Measurements from ENCODE around the gene GPR4. TPM values are rescaled to one million over a fixed set of nuclear protein-coding genes. Genes with fewer than 3 reads are reported as not detected.
A peak's percentile ranks its signal among the peaks of the same experiment; 100 is the strongest.
"Not testable (repeated sequence)": the region's sequence is repeated elsewhere in the genome, so short reads cannot be mapped to it uniquely, and the experiment has no call there.

GPR4 gene
- total RNA-seq, 2 donors from 2014 or later, result 5.1 to 11.1 TPM

DNA sequence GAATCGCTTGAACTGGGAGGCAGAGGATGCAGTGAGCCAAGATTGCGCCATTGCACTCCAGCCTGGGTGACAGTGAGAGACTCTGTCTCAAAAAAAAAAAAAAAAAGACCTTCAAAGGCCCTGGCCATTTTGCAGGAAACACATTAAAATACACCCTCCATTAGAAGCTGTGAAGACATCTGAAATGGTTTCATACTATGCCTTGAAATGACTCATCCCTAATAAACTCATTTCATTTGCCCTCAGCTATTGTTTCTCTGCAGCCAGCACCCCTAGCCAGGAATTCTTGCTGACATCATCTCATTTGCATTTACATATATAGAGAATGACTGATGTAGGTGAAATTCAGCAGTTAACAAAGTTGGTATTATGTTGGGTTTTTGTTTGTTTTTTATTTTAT is 28.5 kb upstream of the GPR4 start:
- intact Hi-C loops (cut with DNase I), result no loop called here
- DNase-seq (ENCODE audit: low spot score), result no peak

DNA sequence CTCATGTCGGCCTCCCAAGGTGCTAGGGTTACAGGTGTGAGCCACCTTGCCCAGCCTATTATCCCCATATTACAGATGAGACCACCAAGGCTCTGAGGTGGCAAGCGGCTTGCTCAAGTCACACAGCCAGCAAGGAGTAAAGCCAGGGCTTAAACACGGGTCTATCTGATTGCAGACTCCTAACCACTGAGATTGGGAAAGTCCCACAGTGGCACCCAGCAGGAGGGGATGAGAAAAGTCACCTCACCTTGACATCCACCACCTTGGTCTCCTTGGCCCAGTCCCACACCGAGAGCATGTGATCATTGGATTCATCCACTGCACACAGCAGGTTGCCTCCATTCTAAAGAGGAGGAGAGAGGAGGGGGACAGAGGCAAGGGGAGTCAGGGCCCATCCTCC is 27.7 kb upstream of the GPR4 start:
- intact Hi-C loops (cut with DNase I), result no loop called here
- no peak for DNase-seq (ENCODE audit: low spot score)

DNA sequence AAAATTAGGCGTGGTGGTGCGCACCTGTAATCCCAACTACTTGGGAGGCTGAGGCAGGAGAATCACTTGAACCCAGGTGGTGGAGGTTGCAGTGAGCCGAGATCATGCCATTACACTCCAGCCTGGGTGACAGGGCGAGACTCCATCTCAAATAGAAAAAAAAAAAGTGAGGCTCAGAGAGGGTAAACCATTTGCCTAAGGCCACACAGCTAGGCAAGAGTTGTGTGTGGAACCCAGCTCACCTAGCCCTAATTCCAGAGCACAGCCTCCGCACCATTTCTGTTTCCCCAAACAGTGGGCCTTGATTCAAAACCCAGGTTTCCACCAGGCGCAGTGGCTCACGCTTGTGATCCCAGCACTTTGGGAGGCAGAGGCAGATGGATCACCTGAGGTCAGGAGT is 26.2 kb upstream of the GPR4 start:
- intact Hi-C loops (cut with DNase I); DNase-seq (ENCODE audit: low spot score): not testable (repeated sequence)

DNA sequence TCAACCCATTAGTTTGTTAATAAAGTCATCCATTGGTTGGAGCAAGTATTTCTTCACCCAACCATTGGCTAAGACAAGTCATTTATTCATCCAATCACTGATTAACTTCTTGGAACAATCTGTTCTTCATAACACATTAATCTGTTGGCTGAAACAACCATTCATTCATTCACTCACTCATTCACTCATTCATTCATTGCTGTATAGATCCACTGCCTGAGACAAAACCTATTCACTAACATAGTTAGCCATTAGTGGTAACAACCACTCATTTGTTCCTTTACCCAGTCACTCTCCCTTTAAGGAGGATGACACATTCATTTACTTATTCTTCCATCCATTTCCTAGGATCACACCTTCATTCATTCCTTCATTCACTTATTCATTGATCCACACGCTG is 22.0 kb upstream of the GPR4 start:
- no peak for DNase-seq (ENCODE audit: low spot score)
- intact Hi-C loops (cut with DNase I), result no loop called here

DNA sequence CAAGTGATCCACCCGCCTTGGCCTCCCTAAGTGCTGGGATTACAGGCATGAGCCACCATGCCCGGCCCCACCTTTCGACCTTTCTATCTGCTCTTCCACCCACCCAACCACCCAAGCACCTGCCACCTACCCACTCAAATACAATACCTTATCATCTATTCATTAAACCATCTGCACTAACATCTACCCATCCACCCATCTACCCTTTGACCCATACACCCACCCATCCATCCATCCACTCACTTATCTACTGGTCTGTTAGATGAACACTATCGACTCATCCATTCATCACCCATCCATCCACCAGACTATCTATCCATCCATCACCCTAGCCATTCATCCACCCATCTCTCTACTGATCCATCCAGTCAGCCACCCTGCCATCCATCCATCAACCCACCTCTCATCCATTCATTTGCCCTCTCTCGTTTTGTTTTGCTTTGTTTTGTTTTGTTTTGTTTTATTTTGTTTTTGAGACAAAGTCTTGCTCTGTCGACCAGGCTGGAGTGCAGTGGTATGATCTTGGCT is 20.0 kb upstream of the GPR4 start:
- intact Hi-C loops (cut with DNase I), result no loop called here
- no peak for DNase-seq (ENCODE audit: low spot score)

DNA sequence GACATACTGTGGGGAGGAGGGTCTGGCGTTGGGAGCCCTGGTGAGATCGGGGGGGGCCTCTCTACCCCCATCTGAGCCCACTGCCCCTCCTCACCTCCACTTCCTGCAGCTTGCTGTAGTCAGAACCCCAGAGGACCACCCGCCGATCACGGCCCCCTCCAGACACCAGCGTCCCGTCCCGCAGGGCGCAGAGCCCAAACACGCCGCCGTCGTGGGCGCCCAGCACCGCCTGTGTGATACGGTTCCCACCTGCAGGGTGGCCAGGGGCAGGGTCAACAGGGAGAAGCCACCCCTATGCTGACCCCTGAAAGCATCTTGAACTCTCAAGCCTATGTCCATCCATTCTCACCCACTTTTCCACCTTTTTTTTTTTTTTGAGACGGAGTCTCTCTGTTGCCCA is 19.4 kb upstream of the GPR4 start:
- DNase-seq (ENCODE audit: low spot score), result no peak
- intact Hi-C loops (cut with DNase I), result no loop called here

DNA sequence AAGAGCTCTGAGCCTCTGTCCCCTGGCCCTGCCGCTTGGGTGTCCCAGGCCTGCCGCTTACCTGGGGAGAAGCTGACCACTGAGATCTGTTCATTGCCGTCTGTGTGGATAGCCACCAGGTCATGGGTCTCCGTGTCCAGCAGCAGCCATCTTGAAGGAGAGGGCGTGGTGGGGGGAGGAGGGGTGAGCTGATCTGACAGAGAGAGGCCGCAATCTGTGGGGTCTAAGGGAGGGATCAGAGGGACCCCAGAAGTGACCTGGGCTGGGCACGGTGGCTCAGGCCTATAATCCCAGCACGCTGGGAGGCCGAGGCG is 14.6 kb upstream of the GPR4 start:
- intact Hi-C loops (cut with DNase I), result no loop called here
- DNase-seq (ENCODE audit: low spot score), result no peak

DNA sequence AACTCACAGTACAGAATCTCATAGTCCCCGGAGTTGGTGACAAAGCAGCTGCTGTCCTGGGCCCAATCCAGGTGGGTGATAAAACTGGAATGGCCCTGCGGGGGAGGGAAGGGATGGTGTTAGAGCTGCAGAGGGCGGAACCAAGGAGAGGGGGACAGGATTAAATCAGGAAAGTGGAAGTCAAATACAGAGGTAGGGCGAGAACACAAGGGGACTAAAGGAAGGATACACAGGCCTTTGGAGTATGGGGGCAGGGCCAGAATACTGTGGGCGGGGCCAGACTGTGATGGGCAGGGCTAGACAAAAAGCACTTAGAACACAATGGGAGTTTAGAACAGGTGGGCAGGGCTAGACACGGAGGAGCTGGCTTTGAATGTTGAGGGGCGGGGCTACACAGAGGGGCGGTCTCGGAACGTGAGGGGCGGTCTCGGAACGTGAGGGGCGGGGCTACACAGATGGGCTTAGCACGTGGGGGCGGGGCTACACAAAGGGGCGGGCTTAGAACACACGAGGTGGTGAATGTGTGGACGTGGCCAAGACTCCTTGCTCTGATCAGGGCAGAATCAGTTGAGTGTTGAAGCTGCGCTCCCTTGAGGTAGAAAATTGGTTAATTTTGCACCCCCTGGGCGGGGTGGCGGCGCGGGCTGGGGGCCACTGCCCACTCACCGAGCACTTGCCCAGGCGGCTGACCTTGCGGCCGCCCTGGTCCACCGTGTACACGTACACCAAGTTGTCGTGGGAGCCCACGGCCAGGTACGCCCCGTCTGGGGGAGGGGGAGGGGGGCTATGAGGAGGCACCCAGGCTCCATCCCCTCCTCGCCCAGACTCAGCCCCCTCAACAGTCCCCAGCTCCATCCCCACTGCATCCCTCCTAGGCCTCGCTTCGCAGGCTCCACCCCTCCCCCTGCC is 14.0 kb upstream of the GPR4 start:
- DNase-seq (ENCODE audit: low spot score), result peak; percentile 91
- intact Hi-C loops (cut with DNase I), result no loop called here

DNA sequence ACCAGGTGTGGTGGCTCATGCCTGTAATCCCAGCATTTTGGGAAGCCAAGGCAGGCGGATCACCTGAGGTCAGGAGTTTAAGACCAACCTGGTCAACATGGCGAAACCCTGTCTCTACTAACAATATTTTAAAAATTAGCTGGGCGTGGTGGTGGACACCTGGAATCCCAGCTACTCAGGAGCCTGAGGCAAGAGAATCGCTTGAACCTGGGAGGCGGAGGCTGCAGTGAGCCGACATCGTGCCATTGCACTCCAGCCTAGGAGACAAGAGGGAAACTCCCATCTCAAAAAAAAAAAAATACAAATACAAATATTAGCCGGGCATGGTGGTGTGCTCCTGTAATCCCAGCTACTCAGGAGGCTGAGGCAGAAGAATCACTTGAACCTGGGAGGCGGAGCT is 13.0 kb upstream of the GPR4 start:
- DNase-seq (ENCODE audit: low spot score); intact Hi-C loops (cut with DNase I): not testable (repeated sequence)

DNA sequence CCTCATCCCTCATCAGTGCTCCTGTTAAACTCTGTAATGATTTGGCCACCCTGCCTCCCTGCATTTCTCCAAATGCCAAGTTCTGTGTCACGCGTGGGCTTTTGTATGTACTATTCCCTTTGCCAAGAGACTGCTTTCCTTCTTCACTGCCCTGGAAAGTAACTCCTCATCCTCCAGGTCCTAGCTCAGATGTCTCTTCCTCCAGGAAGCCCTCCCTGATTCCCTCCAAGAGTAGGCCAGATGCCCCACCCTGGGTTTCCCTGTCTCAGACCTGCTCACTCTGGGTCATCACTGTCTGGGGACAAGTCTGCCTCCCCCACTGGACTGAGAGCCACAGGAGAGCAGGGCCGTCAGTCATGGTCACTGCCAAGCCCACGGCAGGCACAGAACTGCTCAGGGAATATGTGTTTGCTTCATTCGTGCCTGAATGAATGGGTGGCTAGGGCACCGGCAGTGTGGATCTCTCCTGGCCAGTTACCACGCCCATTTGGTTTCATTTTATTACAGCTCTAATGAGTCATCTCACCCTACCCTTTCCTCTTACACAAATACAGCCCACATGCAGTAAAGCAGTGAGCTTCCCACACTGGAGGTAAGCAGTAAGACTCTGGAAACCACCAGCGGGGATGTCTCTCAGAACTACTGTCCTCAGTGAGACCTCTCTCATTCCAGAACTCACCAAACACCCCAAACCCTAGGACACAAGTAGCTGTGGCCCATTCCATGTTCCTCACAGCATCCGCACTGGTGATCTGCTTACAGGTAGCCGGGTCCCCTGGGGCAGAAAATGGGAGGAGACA is 12.1 kb upstream of the GPR4 start:
- intact Hi-C loops (cut with DNase I), result no loop called here
- no peak for DNase-seq (ENCODE audit: low spot score)

DNA sequence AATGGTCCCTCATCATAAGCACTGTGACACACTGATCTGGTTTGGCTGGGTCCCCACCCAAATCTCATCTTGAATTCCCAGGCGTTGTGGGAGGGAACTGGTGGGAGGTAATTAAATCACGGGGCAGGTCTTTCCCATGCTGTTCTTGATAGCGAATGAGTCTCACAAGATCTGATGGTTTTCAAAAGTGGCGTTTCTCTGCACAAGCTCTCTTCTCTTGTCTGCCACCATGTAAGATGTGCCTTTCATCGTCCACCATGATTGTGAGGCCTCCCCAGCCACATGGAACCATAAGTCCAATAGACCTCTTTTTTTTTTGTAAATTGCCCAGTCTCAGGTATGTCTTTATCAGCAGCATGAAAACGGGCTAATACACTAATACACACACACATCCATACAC is 6.9 kb upstream of the GPR4 start:
- intact Hi-C loops (cut with DNase I), result no loop called here
- DNase-seq (ENCODE audit: low spot score), result no peak

DNA sequence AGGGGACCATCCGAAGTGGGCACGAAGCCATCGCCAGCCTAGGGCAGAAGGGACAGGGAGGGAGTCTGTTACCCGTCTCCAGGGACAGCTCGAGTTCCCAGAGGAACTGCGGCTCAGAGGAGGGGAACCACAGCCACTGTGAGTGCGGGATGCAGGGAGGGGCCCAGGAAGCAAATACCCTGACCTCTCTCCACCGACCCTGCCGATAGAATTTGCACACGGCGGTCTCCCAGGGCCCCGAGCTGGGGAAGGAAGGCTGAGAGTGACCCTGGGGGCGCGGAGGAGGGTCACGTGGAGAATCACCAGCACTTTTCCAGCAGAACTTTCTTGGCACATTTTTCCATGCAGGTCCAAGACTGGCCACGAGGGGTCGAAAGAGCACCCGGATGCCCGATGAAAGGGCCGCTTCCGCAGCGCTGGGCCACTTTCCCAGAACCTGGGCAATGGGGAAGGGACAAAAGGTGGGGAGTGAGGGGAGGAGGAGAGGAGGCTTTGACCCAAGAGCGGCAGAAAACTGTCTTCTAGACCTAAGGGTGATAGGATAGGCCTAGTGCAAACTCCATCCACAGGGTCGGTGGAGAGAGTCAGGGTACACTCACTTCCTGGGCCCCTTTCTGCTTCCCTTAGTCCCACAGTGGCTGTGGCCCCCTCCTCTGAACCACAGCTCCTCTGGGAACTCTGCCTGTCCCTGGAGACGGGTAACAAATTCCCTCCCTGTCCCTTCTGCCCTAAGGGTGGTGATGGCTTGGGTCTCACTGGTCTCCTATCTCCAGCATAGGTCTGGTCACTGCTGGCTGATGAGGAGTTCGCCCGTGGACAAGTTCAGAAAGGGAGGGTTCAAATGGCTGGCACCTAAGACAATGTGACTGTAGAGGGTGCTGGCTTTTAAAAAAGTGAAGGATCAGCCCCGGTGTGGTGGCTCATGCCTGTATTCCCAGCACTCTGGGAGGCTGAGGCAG is 5.3 kb upstream of the GPR4 start:
- intact Hi-C loops (cut with DNase I), result loop anchor here in 1 of 2 donors (2.0 kb wide), 1 partner anchor 35 kb away; no protein-coding TSS in a partner anchor
- peak; percentile 92 for DNase-seq (ENCODE audit: low spot score)

DNA sequence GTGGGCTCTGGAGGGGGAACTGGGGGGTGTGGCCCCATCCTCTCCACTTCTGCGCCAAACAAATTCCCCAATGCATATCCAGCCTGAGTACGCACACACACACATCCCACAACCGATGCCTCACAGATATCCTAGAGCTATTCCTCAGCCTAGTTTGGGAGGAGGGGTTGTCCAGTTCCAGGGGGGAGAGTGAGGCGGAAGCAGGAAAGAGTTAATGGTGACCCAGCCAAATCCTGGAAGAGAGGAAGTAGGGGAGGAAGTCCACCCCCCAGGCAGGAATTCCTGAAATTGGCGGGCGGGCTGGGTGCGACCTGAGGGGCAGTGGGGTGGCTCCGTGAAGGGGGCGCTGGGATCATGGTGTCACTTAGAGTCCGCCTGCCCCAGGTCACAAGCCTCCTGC is 897 bp downstream of the GPR4 start:
- no peak for DNase-seq (ENCODE audit: low spot score)
- intact Hi-C loops (cut with DNase I), result no loop called here

DNA sequence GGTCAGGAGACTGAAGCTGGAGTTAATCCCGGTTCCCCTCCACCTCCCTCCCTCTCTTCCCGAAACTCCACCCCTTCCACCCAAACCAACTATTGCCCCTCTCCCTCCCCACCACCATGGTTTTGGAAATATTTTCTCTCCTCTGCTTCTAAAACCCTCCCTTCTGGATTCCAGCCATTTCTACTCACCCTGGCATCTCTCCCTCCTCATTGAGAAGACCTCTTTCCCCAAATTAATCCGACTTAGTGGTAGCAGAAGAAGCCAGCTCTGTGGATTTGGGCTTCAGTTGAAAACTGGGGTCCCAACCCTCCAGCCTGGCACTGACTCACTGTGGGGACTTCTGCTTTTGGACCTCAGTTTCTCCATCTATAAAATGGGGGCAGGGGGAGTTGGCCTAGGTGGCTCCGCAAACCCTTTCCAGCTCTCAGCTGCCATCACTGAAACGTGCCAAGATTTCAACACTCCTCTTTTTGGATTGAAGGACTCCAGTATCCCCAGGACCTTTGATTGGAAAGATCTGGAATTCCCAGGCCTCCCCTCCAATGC is 1.6 kb downstream of the GPR4 start:
- intact Hi-C loops (cut with DNase I), result no loop called here
- DNase-seq (ENCODE audit: low spot score), result no peak

DNA sequence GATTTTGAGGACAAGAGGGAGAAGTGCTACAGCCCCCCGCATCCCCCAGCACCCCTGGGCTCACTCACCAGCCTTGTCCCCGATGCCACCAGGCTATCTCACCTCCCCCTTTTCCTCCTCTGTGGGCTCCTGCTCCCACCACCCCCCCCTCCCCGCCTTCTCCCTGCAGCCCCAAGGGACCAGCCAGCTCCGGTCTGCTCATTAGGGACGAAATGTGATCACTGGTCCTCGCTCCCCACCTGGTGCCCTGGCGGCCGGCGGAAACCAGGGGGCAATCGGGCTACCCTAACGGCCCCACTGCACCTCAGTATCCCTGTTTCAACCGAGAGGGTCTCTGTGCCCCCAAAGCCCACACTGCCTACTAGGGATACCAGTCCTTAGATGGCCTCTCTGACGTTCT is 2.7 kb downstream of the GPR4 start:
- intact Hi-C loops (cut with DNase I), result no loop called here
- DNase-seq (ENCODE audit: low spot score), result no peak

DNA sequence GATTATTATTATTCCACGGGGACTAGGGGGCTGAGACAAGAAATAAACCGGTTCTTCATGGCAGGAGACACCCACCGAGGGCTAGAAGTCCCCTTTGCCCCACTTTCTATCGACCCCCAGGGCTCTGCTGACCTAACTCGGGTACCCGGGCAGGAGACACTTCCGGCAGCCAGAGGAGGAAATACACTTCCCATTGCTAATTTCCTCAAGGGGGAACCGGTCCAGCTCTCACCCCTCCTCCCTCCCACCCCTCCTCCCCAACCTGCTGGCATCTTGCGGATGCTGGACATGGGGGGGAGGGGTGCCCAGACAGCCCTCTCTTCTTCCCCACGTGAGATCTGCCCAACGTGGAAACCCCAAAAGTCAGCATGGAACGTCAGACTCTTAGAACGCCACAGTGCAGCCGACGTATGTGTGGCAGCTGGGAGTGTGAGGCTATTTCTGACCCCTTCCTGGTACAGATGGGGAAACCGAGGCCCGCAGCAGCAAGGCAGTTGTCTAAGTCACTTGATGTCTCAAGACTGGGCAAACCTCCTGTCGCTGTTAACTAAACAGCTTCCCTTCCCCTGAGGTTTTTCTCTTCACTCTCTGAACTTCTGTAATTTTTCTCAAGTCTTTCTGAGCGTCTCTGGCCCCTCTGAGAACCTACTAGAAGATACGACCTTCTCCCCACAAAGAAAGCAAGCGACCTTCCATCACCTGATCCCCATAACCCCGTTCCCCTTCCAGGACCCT is 3.6 kb downstream of the GPR4 start:
- DNase-seq (ENCODE audit: low spot score), result no peak
- intact Hi-C loops (cut with DNase I), result no loop called here

DNA sequence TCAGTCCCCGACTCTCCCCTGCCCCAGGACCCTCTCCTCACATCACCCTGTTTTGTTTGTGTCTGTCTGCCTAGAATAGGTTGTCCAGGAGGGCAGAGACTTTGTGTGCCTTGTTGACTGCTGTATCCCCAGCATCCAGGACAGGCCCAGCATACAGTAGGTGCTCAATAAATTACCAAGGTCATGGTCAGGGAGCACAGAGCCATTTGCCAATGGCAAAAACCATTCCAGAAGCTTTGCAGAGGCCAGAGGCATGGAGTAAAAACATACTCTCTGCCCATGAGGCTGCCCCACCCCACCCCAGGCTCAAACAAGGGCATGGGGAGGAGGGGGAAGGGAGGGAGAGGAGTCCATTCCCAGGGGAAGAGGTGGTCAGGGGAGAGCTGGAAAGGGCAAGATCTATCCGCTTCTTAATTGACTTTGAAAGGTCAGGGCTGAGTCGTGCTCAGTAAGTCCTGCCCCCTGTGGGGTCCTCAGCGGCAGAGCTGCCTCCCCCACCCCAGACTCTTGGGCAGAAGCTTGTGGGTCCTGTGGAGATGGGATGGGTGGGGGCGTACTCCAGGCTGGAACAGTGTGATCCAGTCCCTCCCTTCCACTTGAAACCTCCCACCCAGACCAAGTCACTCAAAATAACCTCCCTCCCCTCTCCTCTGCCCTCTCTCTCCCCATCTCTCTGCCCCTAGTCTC is 4.4 kb downstream of the GPR4 start:
- DNase-seq (ENCODE audit: low spot score), result no peak
- intact Hi-C loops (cut with DNase I), result no loop called here

DNA sequence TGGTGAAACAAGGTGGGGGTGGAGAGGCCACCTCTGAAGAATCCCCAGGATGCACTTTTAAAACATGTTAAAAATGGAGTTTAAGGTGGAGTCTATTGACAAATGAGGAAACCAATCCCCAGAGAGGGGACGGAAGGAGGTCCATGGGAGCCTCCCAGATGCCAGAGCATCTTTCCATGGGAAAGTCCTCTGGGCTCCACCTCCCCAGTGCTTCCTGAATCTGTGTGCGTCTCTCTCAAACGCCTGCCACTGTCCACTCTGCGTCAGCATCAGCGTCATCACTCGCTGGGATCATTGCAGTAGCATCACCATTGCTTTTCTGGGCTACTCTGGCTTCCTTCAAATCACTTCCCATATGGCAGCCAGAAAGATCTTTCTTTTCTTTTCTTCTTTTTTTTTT is 6.2 kb downstream of the GPR4 start:
- intact Hi-C loops (cut with DNase I), result no loop called here
- no peak for DNase-seq (ENCODE audit: low spot score)

Data from posterior vena cava (tissue), 2 donors.